ENCODE data around the gene C16orf74.

Gene C16orf74

DNA sequence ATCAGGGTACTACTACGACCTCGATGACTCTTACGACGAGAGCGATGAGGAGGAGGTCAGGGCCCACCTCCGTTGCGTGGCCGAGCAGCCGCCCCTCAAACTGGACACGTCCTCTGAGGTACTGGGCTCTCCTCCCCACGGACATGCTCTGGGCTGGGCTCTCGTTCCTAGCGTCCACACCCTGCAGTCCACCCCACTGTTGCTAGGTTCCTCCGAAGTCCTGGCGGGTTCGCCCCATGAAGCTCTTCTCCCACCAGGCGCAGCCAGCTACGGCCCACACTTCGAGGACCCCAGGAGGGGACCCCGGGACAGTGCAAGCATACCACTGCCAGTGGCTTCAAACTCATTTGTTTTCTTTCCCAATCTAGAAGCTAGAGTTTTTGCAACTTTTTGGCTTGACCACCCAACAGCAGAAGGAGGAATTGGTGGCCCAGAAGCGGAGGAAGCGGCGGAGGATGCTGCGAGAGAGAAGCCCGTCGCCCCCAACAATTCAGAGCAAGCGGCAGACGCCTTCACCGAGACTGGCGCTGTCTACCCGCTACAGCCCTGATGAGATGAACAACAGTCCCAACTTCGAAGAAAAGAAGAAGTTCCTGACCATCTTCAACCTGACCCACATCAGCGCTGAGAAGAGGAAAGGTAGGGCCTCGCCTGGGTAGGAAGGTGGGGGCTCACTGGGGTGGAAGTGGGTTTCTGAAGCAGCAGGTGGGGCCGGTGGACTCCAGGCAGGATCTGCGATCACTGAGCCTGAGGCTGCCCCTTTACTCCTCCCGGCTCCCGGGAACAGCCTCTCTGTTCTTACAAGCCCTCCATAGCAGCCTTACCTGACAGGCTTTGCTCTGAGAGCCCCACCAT, 87.7 kb downstream of the C16orf74 start (continued):
- TF ChIP-seq, protein P1, sequence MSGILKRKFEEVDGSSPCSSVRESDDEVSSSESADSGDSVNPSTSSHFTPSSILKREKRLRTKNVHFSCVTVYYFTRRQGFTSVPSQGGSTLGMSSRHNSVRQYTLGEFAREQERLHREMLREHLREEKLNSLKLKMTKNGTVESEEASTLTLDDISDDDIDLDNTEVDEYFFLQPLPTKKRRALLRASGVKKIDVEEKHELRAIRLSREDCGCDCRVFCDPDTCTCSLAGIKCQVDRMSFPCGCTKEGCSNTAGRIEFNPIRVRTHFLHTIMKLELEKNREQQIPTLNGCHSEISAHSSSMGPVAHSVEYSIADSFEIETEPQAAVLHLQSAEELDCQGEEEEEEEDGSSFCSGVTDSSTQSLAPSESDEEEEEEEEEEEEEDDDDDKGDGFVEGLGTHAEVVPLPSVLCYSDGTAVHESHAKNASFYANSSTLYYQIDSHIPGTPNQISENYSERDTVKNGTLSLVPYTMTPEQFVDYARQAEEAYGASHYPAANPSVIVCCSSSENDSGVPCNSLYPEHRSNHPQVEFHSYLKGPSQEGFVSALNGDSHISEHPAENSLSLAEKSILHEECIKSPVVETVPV (CRISPR knock-in tag; IDR thresholded peaks at IDR 0.05): no peak
- no peak for TF ChIP-seq ESRRG (CRISPR knock-in tag; IDR thresholded peaks at IDR 0.05)
- TF ChIP-seq ZFP3 (CRISPR knock-in tag; IDR thresholded peaks at IDR 0.05): no peak
- TF ChIP-seq ZFP30 (CRISPR knock-in tag; IDR thresholded peaks at IDR 0.05): no peak

DNA sequence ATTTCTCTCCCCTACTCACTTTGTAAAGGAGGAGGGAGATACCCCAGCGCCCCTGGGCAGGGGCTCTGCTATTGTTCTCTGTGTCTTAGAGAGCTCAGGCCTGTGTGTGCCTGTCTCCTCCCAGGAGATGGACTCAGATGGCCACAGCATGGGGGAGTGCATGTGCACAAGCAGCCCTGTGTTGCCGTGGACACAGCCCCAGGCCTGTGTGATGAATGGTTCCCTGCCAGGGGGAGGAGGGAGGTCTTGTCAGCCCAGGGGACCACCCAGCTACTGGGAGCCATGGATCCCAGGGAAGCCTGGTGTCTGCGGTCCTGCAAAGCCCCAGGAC, 88.4 kb downstream of the C16orf74 start:
- no peak for TF ChIP-seq TOX (CRISPR knock-in tag; IDR thresholded peaks at IDR 0.05; ENCODE audit: borderline replicate concordance)

DNA sequence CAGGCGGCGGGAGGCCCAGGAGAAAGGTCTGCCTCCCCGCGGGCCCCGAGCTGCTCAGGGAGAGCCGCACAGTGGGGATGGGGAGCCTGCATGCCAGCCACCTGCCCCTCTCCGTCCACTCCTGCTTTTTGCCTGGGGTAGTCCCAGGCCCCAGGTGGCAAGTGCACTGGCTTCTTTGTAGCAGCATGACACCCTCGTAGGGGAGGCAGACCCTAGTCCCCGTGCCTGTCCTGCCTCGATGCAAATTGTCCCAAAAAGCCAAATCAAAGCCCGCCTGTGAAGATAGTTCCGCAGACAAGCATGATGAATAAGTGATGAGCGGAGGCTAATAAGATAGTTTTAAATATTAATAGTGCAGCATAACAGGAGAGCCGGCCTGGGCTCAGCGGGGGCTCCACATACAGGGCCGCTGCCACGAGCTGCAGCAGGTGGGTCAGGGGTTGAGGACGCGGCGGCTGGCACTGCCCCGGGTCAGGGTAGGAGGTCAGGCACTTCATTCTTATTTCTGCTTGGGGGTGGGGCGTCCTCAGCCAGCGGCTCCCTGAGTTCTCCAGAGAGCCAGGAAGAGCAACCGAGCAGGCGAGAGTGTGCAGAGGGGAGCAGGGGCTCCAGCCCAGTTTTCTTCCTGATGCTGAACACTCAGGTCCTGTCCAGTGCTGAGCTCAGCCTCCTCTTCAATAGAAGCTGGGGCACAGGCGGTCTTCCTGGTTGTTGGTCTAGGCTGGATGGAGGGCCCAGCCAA, 89.0 kb downstream of the C16orf74 start:
- TF ChIP-seq, protein P1 (CRISPR knock-in tag; IDR thresholded peaks at IDR 0.05): no peak
- TF ChIP-seq, protein P2, sequence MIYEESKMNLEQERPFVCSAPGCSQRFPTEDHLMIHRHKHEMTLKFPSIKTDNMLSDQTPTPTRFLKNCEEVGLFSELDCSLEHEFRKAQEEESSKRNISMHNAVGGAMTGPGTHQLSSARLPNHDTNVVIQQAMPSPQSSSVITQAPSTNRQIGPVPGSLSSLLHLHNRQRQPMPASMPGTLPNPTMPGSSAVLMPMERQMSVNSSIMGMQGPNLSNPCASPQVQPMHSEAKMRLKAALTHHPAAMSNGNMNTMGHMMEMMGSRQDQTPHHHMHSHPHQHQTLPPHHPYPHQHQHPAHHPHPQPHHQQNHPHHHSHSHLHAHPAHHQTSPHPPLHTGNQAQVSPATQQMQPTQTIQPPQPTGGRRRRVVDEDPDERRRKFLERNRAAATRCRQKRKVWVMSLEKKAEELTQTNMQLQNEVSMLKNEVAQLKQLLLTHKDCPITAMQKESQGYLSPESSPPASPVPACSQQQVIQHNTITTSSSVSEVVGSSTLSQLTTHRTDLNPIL (CRISPR knock-in tag; IDR thresholded peaks at IDR 0.05; ENCODE audit: low read depth): no peak
- TF ChIP-seq ZC3H10 (CRISPR knock-in tag; IDR thresholded peaks at IDR 0.05) (no peak), ARNTL (CRISPR knock-in tag; IDR thresholded peaks at IDR 0.05; ENCODE audit: borderline replicate concordance, low read depth) (no peak), ZNF8 (CRISPR knock-in tag; IDR thresholded peaks at IDR 0.05) (no peak), ZNF70 (CRISPR knock-in tag; IDR thresholded peaks at IDR 0.05) (no peak), TOX (CRISPR knock-in tag; IDR thresholded peaks at IDR 0.05; ENCODE audit: borderline replicate concordance) (no peak), PPARA (CRISPR knock-in tag; IDR thresholded peaks at IDR 0.05; ENCODE audit: borderline replicate concordance) (no peak), TCF4 (CRISPR knock-in tag; IDR thresholded peaks at IDR 0.05; ENCODE audit: borderline replicate concordance) (no peak), CSDC2 (CRISPR knock-in tag; IDR thresholded peaks at IDR 0.05) (no peak), RARB (CRISPR knock-in tag; IDR thresholded peaks at IDR 0.05) (no peak), ZNF565 (CRISPR knock-in tag; conservative IDR thresholded peaks at IDR 0.05; ENCODE audit: low read depth) (no peak), OSR1 (CRISPR knock-in tag; IDR thresholded peaks at IDR 0.05) (no peak), BACH2 (CRISPR knock-in tag; IDR thresholded peaks at IDR 0.05; ENCODE audit: borderline replicate concordance) (no peak), ZFP3 (CRISPR knock-in tag; IDR thresholded peaks at IDR 0.05) (no peak), SNAI2 (CRISPR knock-in tag; IDR thresholded peaks at IDR 0.05) (no peak)
- TF ChIP-seq, protein P3, sequence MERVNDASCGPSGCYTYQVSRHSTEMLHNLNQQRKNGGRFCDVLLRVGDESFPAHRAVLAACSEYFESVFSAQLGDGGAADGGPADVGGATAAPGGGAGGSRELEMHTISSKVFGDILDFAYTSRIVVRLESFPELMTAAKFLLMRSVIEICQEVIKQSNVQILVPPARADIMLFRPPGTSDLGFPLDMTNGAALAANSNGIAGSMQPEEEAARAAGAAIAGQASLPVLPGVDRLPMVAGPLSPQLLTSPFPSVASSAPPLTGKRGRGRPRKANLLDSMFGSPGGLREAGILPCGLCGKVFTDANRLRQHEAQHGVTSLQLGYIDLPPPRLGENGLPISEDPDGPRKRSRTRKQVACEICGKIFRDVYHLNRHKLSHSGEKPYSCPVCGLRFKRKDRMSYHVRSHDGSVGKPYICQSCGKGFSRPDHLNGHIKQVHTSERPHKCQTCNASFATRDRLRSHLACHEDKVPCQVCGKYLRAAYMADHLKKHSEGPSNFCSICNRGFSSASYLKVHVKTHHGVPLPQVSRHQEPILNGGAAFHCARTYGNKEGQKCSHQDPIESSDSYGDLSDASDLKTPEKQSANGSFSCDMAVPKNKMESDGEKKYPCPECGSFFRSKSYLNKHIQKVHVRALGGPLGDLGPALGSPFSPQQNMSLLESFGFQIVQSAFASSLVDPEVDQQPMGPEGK (CRISPR knock-in tag; IDR thresholded peaks at IDR 0.05; ENCODE audit: borderline replicate concordance): no peak
- TF ChIP-seq, protein P4, sequence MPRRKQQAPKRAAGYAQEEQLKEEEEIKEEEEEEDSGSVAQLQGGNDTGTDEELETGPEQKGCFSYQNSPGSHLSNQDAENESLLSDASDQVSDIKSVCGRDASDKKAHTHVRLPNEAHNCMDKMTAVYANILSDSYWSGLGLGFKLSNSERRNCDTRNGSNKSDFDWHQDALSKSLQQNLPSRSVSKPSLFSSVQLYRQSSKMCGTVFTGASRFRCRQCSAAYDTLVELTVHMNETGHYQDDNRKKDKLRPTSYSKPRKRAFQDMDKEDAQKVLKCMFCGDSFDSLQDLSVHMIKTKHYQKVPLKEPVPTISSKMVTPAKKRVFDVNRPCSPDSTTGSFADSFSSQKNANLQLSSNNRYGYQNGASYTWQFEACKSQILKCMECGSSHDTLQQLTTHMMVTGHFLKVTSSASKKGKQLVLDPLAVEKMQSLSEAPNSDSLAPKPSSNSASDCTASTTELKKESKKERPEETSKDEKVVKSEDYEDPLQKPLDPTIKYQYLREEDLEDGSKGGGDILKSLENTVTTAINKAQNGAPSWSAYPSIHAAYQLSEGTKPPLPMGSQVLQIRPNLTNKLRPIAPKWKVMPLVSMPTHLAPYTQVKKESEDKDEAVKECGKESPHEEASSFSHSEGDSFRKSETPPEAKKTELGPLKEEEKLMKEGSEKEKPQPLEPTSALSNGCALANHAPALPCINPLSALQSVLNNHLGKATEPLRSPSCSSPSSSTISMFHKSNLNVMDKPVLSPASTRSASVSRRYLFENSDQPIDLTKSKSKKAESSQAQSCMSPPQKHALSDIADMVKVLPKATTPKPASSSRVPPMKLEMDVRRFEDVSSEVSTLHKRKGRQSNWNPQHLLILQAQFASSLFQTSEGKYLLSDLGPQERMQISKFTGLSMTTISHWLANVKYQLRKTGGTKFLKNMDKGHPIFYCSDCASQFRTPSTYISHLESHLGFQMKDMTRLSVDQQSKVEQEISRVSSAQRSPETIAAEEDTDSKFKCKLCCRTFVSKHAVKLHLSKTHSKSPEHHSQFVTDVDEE (CRISPR knock-in tag; IDR thresholded peaks at IDR 0.05): no peak
- TF ChIP-seq, protein P5, sequence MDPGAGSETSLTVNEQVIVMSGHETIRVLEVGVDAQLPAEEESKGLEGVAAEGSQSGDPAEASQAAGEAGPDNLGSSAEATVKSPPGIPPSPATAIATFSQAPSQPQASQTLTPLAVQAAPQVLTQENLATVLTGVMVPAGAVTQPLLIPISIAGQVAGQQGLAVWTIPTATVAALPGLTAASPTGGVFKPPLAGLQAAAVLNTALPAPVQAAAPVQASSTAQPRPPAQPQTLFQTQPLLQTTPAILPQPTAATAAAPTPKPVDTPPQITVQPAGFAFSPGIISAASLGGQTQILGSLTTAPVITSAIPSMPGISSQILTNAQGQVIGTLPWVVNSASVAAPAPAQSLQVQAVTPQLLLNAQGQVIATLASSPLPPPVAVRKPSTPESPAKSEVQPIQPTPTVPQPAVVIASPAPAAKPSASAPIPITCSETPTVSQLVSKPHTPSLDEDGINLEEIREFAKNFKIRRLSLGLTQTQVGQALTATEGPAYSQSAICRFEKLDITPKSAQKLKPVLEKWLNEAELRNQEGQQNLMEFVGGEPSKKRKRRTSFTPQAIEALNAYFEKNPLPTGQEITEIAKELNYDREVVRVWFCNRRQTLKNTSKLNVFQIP (CRISPR knock-in tag; IDR thresholded peaks at IDR 0.05; ENCODE audit: borderline replicate concordance, low read depth): no peak
- ATAC-seq: no peak

More for the DNA sequence above, 88.4 kb downstream of the C16orf74 start:
- no peak for ATAC-seq
